GM12801 (cell line): ENCODE data around the gene PIBF1.

Experiments used
- CTCF ChIP-seq: IDR thresholded peaks from one replicate; pipeline ENCODE4 v1.5.1; 2011; ENCODE audit warnings: control low read depth; ENCODE audit not compliant: insufficient read length; ENCODE audit errors: extremely low read depth

Gene PIBF1

GRCh38 chr13:72805676-72806346 lies 23.9 kb downstream of the PIBF1 start:
- no peak for TF ChIP-seq CTCF

- TF ChIP-seq CTCF, result no peak
Observed at GRCh38 chr13:72808917-72809500, 27.1 kb downstream of the PIBF1 start.

- TF ChIP-seq CTCF, result no peak
Observed at GRCh38 chr13:72820156-72820897, 38.4 kb downstream of the PIBF1 start.

GRCh38 chr13:72820898-72821279 lies 39.0 kb downstream of the PIBF1 start:
- no peak for TF ChIP-seq CTCF

- TF ChIP-seq CTCF, result no peak
Observed at GRCh38 chr13:72823081-72823480, 41.1 kb downstream of the PIBF1 start.

- TF ChIP-seq CTCF, result no peak
Observed at GRCh38 chr13:72823724-72824123, 41.8 kb downstream of the PIBF1 start.

- no peak for TF ChIP-seq CTCF
Observed at GRCh38 chr13:72834601-72835000, 52.7 kb downstream of the PIBF1 start.
